ENCODE data around the gene MBD5. TPM values are rescaled to one million over a fixed set of nuclear protein-coding genes. Genes with fewer than 3 reads are reported as not detected.

Gene MBD5
- total RNA-seq, 4 donors from 2014 or later, result 15.4 to 43.0 (median 18.4) TPM

DNA sequence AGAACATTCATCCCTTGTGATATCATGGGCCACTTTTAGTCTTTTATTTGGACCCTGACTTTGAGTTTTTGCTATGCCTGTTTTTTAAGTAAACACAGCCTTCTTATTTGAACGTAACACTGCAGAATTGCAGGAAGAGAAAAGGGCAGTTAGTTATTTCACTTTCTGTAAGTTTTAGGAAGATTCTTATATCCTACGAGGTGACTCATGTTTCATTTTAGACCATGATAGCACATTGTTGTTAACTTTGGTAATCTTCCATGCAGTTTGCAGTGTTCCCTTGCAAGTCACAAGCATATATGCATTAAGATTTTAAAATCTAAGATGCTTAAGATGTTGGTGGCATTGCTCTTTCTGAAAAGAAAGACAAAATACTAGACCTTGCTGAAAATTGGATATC, 495.1 kb downstream of the MBD5 start:
- no peak for TF ChIP-seq CTCF (IDR thresholded peaks at IDR 0.05)

DNA sequence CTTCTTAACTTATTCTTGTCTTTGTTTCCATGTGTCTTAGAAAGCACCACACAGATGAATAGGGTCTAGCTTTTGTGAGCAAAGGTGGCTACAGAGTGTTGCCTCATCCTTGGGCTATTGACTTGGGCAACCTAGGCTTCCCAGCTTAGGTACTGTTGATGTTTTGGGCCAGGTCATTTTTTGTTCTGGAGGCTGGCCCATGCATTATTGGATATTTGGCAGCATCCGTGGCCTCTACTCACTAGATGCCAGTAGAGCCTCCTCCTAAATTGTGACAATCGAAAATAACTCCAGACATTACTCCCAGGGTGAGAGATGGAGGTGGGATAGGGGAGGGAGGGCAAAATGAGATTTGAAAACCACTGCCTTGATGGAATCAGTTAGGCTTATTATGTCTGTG, 496.4 kb downstream of the MBD5 start:
- ATAC-seq (ENCODE audit: low FRiP score), result no peak
- DNase-seq (ENCODE audit: low spot score), result no peak
- no peak for TF ChIP-seq CTCF (IDR thresholded peaks at IDR 0.05)

More for the DNA sequence above, 495.1 kb downstream of the MBD5 start:
- ATAC-seq (ENCODE audit: low FRiP score) (no peak), DNase-seq (ENCODE audit: low spot score) (no peak)

DNA sequence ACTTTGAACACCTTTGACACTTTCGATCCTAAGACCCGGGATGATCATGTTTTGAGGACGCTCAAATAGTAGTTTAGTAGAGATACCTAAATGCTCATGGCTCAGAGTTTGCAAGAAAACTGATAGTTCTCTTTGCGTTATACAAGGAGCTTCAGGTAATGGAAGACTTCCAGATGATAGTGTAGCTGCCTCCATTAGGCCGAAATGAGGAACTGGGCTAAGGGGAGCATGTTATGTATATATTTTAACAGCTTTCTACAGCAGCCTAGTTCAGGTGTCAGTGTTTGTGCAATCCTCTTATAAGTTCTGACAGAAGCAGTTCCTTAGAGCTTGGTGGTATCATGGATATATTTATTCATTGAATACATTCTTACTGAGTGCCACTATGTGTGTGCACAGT, 496.9 kb downstream of the MBD5 start:
- DNase-seq (ENCODE audit: low spot score), result no peak
- no peak for ATAC-seq (ENCODE audit: low FRiP score)
- TF ChIP-seq CTCF (IDR thresholded peaks at IDR 0.05), result no peak

DNA sequence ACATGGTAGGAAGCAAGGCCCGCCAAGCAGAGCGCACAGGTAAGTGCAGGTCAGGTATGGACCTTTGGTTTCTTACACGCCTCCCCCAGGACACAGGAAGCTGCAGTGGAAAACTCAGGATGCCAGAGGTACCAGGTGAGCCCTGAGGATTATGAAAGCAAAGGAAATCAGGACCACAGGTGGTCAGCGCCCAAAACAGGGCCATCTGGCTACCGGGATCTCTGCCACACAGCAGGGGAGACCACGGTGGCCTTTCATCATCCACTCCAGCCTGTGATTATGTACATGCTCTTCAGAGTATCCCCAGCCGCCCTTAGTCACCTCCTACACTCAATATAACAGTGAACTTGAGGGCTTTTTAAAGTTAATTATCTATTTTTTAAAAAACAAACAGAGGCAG, 498.1 kb downstream of the MBD5 start:
- ATAC-seq (ENCODE audit: low FRiP score) (no peak), DNase-seq (ENCODE audit: low spot score) (no peak)
- TF ChIP-seq CTCF (IDR thresholded peaks at IDR 0.05), result no peak

GRCh38 chr2:148521181-148521580, 500.3 kb downstream of the MBD5 start:
- DNase-seq (ENCODE audit: low spot score) (no peak), ATAC-seq (ENCODE audit: low FRiP score) (no peak)
- TF ChIP-seq CTCF (IDR thresholded peaks at IDR 0.05), result no peak

DNA sequence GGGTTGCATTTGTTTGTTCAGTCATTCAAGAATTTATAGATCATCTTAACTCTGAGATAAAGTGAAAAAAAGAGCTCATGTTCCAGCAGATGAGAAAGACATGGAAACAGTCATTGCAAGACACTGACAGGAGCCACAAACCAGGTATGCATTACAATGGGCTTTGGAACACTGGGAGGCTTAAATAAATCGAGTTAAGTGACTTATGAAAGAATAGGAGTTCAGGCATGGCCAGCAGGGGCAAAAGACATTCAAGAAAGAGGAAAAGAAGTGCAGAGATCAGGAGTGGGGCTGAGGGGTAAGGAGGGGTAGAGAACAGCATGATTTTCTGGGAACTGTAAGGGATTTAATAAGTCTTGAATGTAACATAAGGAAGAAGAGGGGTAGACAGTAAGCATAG, 502.4 kb downstream of the MBD5 start:
- ATAC-seq (ENCODE audit: low FRiP score) (no peak), DNase-seq (ENCODE audit: low spot score) (no peak)
- TF ChIP-seq CTCF (IDR thresholded peaks at IDR 0.05), result no peak

DNA sequence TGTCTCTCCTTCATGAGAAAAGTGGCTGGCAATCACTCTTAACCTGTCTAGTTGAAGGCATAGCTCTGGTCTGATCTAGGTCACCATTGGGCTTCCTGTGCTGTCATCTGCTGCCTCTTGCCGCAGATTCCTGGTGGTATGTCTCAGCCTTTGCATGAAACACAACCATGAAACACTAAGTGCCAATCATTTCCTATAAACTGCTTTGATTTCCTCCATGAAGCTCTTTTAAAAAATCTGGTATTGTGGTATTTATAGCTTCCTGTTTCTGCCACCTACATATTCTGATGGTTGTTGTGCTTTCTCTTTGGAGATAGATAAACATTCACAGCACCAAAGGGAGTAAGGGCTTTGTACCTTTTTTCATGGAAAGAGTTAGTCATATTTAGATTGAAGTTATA, 503.6 kb downstream of the MBD5 start:
- DNase-seq (ENCODE audit: low spot score) (no peak), ATAC-seq (ENCODE audit: low FRiP score) (no peak)
- TF ChIP-seq CTCF (IDR thresholded peaks at IDR 0.05), result no peak

Measured in omental fat pad (tissue), 4 donors.